IMR-90 (cell line): ENCODE measurements around the gene ROBO1. TPM values are rescaled to one million over a fixed set of nuclear protein-coding genes. Genes with fewer than 3 reads are reported as not detected.
A peak's percentile ranks its signal among the peaks of the same experiment; 100 is the strongest.

Experiments used
- ATAC-seq: fragments of 200-7000 bp; cut with Tn5 transposase; 2 replicates; pipeline ENCODE4 v1.9.1; 2020; ENCODE audit warnings: low read depth, mild to moderate bottlenecking, moderate library complexity
- BruUV-seq: library from RNA; stranded (reverse); fragments of 400-500 nt; replicated peaks from 2 replicates; lab custom pipeline; 2021; lab: Mats Ljungman, UMichigan
- CTCF ChIA-PET: fragments of 300-600 bp; formaldehyde crosslinking; extraction: SDS; loops from one replicate; lab custom pipeline; 2021; ENCODE audit warnings: antibody characterized with exemption; lab: Yijun Ruan, JAX
- POLR2A ChIA-PET: fragments of 300-600 bp; sonication (Branson Sonifier 250); formaldehyde crosslinking; loops from one replicate; lab custom pipeline; 2022; ENCODE audit warnings: antibody characterized with exemption; ENCODE audit not compliant: unreplicated experiment; lab: Charles Lee
- DNase-seq: peaks from one replicate; pipeline ENCODE4 v3.0.0; 2013
- H2AFZ ChIP-seq: replicated peaks from 2 replicates; pipeline ENCODE3; 2013; ENCODE audit warnings: low read length, mild to moderate bottlenecking; ENCODE audit not compliant: poor library complexity
- H2AK5ac ChIP-seq: 2 replicates; pipeline ENCODE4 v1.6.1; 2013; ENCODE audit warnings: low read depth, low read length, inconsistent platforms
- H2AK9ac ChIP-seq: replicated peaks from 2 replicates; pipeline ENCODE3; 2013; ENCODE audit warnings: mild to moderate bottlenecking, low read depth, low read length, moderate library complexity; ENCODE audit not compliant: poor library complexity
- H2BK120ac ChIP-seq: 2 replicates; pipeline ENCODE4 v1.6.1; 2013; ENCODE audit warnings: low read depth, low read length, inconsistent platforms
- H2BK15ac ChIP-seq: 3 replicates; pipeline ENCODE4 v1.6.1; 2013; ENCODE audit warnings: low read depth, low read length, inconsistent platforms
- H2BK20ac ChIP-seq: 2 replicates; pipeline ENCODE4 v1.6.1; 2013; ENCODE audit warnings: low read depth, mild to moderate bottlenecking, inconsistent platforms, low read length, moderate library complexity
- H2BK5ac ChIP-seq: 2 replicates; pipeline ENCODE4 v1.6.1; 2013; ENCODE audit warnings: mild to moderate bottlenecking, low read depth, low read length, inconsistent platforms; ENCODE audit not compliant: poor library complexity, severe bottlenecking
- H3K14ac ChIP-seq: replicated peaks from 2 replicates; pipeline ENCODE4 v1.6.1; 2013; ENCODE audit warnings: low read depth, low read length, inconsistent platforms
- H3K18ac ChIP-seq: 2 replicates; pipeline ENCODE4 v1.6.1; 2013; ENCODE audit warnings: low read depth, low read length, control low read depth
- H3K23ac ChIP-seq: 2 replicates; pipeline ENCODE4 v1.6.1; 2013; ENCODE audit warnings: low read depth, low read length, inconsistent platforms
- H3K27ac ChIP-seq: 2 replicates; pipeline ENCODE4 v1.5.1; 2013; ENCODE audit warnings: mild to moderate bottlenecking, control low read depth, low read length; ENCODE audit not compliant: insufficient read depth
- H3K27me3 ChIP-seq: 2 replicates; pipeline ENCODE4 v1.6.1; 2013; ENCODE audit warnings: low read length; ENCODE audit not compliant: control insufficient read depth, insufficient read depth
- H3K36me3 ChIP-seq: 2 replicates; pipeline ENCODE4 v1.6.1; 2013; ENCODE audit warnings: low read length, mixed read lengths; ENCODE audit not compliant: control insufficient read depth, insufficient read depth
- H3K4ac ChIP-seq: 2 replicates; pipeline ENCODE4 v1.6.1; 2013; ENCODE audit warnings: low read depth, low read length, inconsistent platforms
- H3K4me1 ChIP-seq: 2 replicates; pipeline ENCODE4 v1.6.1; 2013; ENCODE audit warnings: low read length, mixed read lengths; ENCODE audit not compliant: control insufficient read depth, insufficient read depth
- H3K4me2 ChIP-seq: 2 replicates; pipeline ENCODE4 v1.6.1; 2013; ENCODE audit warnings: low read depth, mild to moderate bottlenecking, control low read depth, low read length, moderate library complexity
- H3K4me3 ChIP-seq: 2 replicates; pipeline ENCODE4 v1.5.1; 2013; ENCODE audit warnings: low read depth, mild to moderate bottlenecking, control low read depth, low read length, moderate library complexity; ENCODE audit not compliant: insufficient read depth
- H3K56ac ChIP-seq: 2 replicates; pipeline ENCODE4 v1.6.1; 2013; ENCODE audit warnings: low read length, inconsistent platforms; ENCODE audit not compliant: insufficient read depth; ENCODE audit errors: extremely low read depth
- H3K79me1 ChIP-seq, 2 experiments: 2 replicates each; pipeline ENCODE4 v1.6.1; 2013; ENCODE audit warnings: low read length in 2 of 2, inconsistent platforms in 1 of 2, low read depth in 1 of 2
- H3K9ac ChIP-seq: 2 replicates; pipeline ENCODE4 v1.6.1; 2013; ENCODE audit warnings: low read depth, low read length, control low read depth
- H3K9me1 ChIP-seq: 2 replicates; pipeline ENCODE4 v1.6.1; 2013; ENCODE audit warnings: low read length, inconsistent platforms; ENCODE audit not compliant: insufficient read depth
- H3K9me3 ChIP-seq: 2 replicates; pipeline ENCODE4 v1.6.1; 2013; ENCODE audit warnings: low read length; ENCODE audit not compliant: control insufficient read depth, insufficient read depth
- H4K20me1 ChIP-seq: 2 replicates; pipeline ENCODE4 v1.6.1; 2013; ENCODE audit warnings: low read length, inconsistent platforms; ENCODE audit not compliant: insufficient read depth
- H4K5ac ChIP-seq: 2 replicates; pipeline ENCODE4 v1.6.1; 2013; ENCODE audit warnings: mild to moderate bottlenecking, low read depth, low read length, control low read depth
- H4K8ac ChIP-seq, 2 experiments: 2 replicates each; pipeline ENCODE4 v1.6.1; 2013; ENCODE audit warnings: low read depth in 2 of 2, low read length in 2 of 2, control low read depth in 1 of 2, inconsistent platforms in 1 of 2
- H4K91ac ChIP-seq: 2 replicates; pipeline ENCODE4 v1.6.1; 2013; ENCODE audit warnings: low read depth, low read length, inconsistent platforms; ENCODE audit not compliant: insufficient read depth
- CHD1 ChIP-seq: IDR thresholded peaks from 2 replicates; pipeline ENCODE4 v1.6.1; 2012; ENCODE audit warnings: low read depth, low read length, improper control_type of control experiment
- MAFK ChIP-seq: IDR thresholded peaks from 2 replicates; pipeline ENCODE4 v1.6.1; 2012; ENCODE audit warnings: low read depth, low read length, improper control_type of control experiment
- MAZ ChIP-seq: IDR thresholded peaks from 2 replicates; pipeline ENCODE4 v1.6.1; 2012; ENCODE audit warnings: low read depth, mild to moderate bottlenecking, low read length, improper control_type of control experiment, moderate library complexity, borderline replicate concordance
- NFE2L2 ChIP-seq: fragments of 150-350 bp; IDR thresholded peaks from 2 replicates; pipeline ENCODE4 v1.6.1; 2016; ENCODE audit warnings: low read depth, mild to moderate bottlenecking, low read length
- POLR2A ChIP-seq: IDR thresholded peaks from 2 replicates; pipeline ENCODE4 v1.6.1; 2012; ENCODE audit warnings: mild to moderate bottlenecking, low read depth, low read length
- WGBS, 2 experiments: methylation state at CpG; one replicate each; pipeline versions ENCODE4 v1.1.5 to v1.1.7; 2013; ENCODE audit warnings: missing lambda C conversion rate in 2 of 2; ENCODE audit not compliant: insufficient read length in 1 of 2; ENCODE audit errors: extremely low coverage in 2 of 2; 5-methylcytosine and 5-hydroxymethylcytosine counted together
- dilution Hi-C: fragments of 300-500 bp; cut with HindIII; formaldehyde crosslinking; loops from one replicate; pipeline ENCODE4 v1.14.3; 2018; ENCODE audit warnings: low sequenced_read_pairs; ENCODE audit not compliant: unreplicated experiment
- in situ Hi-C: fragments of 300-500 bp; cut with MboI; formaldehyde crosslinking; loops from 3 replicates; pipeline ENCODE4 v1.14.3; 2019; ENCODE audit warnings: low sequenced_read_pairs, inconsistent platforms, mixed read lengths
- intact Hi-C: fragments of 100-400 bp; cut with micrococcal nuclease; formaldehyde crosslinking; loops from 2 replicates; pipeline ENCODE4 v1.10.0; 2022
- polyA plus RNA-seq, 3 experiments: library from polyadenylated mRNA; depleted of rRNA; stranded (reverse); fragments of >200 nt; gene quantifications; 2 replicates each; pipeline ENCODE4 v1.2.3, GENCODE V29; 2012; ENCODE audit warnings: low replicate concordance in 1 of 3
- total RNA-seq: library from RNA; depleted of rRNA; stranded (reverse); fragments of >200 nt; gene quantifications from 2 replicates; pipeline ENCODE4 v1.2.3, GENCODE V29; 2012

The ROBO1 gene
- total and polyA plus RNA-seq, 2 of the 4 experiments (the other 2 are of a cell fraction) = 24.1 to 53.9 TPM

DNA sequence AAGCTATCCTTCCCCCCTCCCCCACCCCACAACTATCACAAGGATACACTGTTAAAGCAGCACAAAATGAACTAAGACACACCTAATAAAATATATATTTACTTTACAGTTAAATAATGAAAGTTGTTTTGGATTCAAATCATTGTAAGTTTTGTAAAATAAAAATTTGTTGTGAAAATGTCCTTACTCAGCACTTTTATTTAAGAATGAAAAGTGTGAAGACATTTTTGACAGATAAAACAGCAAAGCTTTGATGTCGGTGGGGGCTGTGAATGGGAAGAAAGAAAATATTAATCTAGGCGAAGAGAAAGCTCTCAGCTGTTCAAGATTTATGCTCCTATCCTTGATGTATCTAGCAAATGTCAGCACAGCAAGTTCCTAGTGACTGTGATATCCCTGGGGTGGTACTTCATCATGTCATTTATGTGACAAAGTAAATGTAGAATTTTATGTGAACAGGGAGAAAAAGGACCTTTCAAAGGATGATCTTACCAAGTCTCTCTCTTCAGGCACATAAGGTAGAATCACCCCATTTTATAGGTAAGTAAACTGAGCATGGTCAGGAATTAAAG, 216.4 kb downstream of the ROBO1 start:
- no peak for DNase-seq
- CTCF ChIA-PET = interaction anchor here (0.6 to 0.7 kb wide), 2 partner anchors 7 to 161 kb away, joined by 3 read pairs; no protein-coding TSS in a partner anchor

More for the DNA sequence above, 216.4 kb downstream of the ROBO1 start:
- Histone ChIP-seq H3K4me3 (no peak overlapping the region), H3K14ac (no peak overlapping the region), H3K27me3 (no peaks in the 10 kb centered on the region), H3K9me3 (no peaks in the 10 kb centered on the region), H3K4ac (no peak overlapping the region), H3K9me1 (no peaks in the 10 kb centered on the region), H2AK5ac (no peak overlapping the region), H3K4me1 (no peaks in the 10 kb centered on the region), H2BK5ac (no peak overlapping the region), H4K91ac (no peak overlapping the region), H3K4me2 (no peak overlapping the region), H3K56ac (no peak overlapping the region), H2AFZ (no peak overlapping the region), H3K36me3 (no peaks in the 10 kb centered on the region), H3K27ac (no peak overlapping the region), H4K5ac (no peak overlapping the region), H3K9ac (no peak overlapping the region), H3K23ac (no peak overlapping the region), H3K79me1 (no peaks in the 10 kb centered on the region), H3K18ac (no peak overlapping the region), H2BK20ac (no peak overlapping the region), H2AK9ac (no peak overlapping the region), H2BK120ac (no peak overlapping the region), H4K20me1 (no peaks in the 10 kb centered on the region), H4K8ac (no peak overlapping the region), H2BK15ac (no peak overlapping the region)
- WGBS, 2 experiments = no CpG with 5 or more reads among the region's 2 CpGs
- intact Hi-C loops (no loop called here), dilution Hi-C loops (no loop called here), in situ Hi-C loops (no loop called here)
- ATAC-seq = no peak
- POLR2A ChIA-PET = no interaction called here
- BruUV-seq = no TSS peak
- no peak for TF ChIP-seq MAZ
- no peak for TF ChIP-seq NFE2L2
- peak; percentile 97 for TF ChIP-seq MAFK
- TF ChIP-seq POLR2A = no peak
- no peak for TF ChIP-seq CHD1
